Keratinocyte (primary cell): ENCODE results near the gene GPR137. TPM values are rescaled to one million over a fixed set of nuclear protein-coding genes. Genes with fewer than 3 reads are reported as not detected.

Experiments used
- DNase-seq: peaks from one replicate; pipeline ENCODE4 v3.0.0-alpha.2; 2011; ENCODE audit warnings: low read depth, missing footprints, low spot score
- FAIRE-seq: peaks from 2 replicates; lab custom pipeline; 2011; peaks lifted over from hg19 to GRCh38; lab: Jason Lieb, UNC
- H2AFZ ChIP-seq: 2 replicates; pipeline ENCODE4 v1.6.0; 2012; ENCODE audit warnings: low read length, control low read depth, inconsistent platforms; ENCODE audit not compliant: control insufficient read depth
- H3K27ac ChIP-seq: 2 replicates; pipeline ENCODE4 v1.5.1; 2011; ENCODE audit warnings: low read length; ENCODE audit not compliant: control insufficient read depth, insufficient read depth
- H3K27me3 ChIP-seq: 3 replicates; pipeline ENCODE4 v1.6.0; 2011; ENCODE audit warnings: low read length; ENCODE audit not compliant: control insufficient read depth, insufficient read depth; ENCODE audit errors: extremely low read depth
- H3K36me3 ChIP-seq, 2 experiments: 2 replicates in 1 of 2; 3 replicates in 1 of 2; pipeline ENCODE4 v1.5.1; 2011; ENCODE audit warnings: low read length in 2 of 2, mild to moderate bottlenecking in 1 of 2; ENCODE audit not compliant: control insufficient read depth in 2 of 2, insufficient read depth in 2 of 2; ENCODE audit errors: extremely low read depth in 1 of 2
- H3K4me1 ChIP-seq: 3 replicates; pipeline ENCODE4 v1.5.1; 2011; ENCODE audit warnings: low read length; ENCODE audit not compliant: control insufficient read depth, insufficient read depth; ENCODE audit errors: extremely low read depth
- H3K4me2 ChIP-seq: 3 replicates; pipeline ENCODE4 v1.6.0; 2011; ENCODE audit warnings: low read depth, low read length; ENCODE audit not compliant: control insufficient read depth, insufficient read depth; ENCODE audit errors: extremely low read depth
- H3K4me3 ChIP-seq, 3 experiments: fragments of 200-600 bp in 1 of 3; sonication (generic) in 1 of 3; 2 replicates in 2 of 3; 3 replicates in 1 of 3; pipeline ENCODE4 v1.5.1; 2011 to 2016; ENCODE audit warnings: low read length in 3 of 3, mild to moderate bottlenecking in 3 of 3, control low read depth in 2 of 3, inconsistent platforms in 1 of 3, low read depth in 1 of 3, mixed read lengths in 1 of 3, mixed run types in 1 of 3, moderate library complexity in 1 of 3; ENCODE audit not compliant: control insufficient read depth in 2 of 3, insufficient read depth in 2 of 3; ENCODE audit errors: extremely low read depth in 1 of 3
- H3K79me2 ChIP-seq: 2 replicates; pipeline ENCODE4 v1.6.0; 2012; ENCODE audit warnings: low read length; ENCODE audit not compliant: control insufficient read depth, insufficient read depth
- H3K9ac ChIP-seq: 3 replicates; pipeline ENCODE4 v1.6.0; 2011; ENCODE audit warnings: low read length; ENCODE audit not compliant: control insufficient read depth, insufficient read depth; ENCODE audit errors: extremely low read depth
- H3K9me1 ChIP-seq: 3 replicates; pipeline ENCODE4 v1.6.0; 2011; ENCODE audit warnings: low read length; ENCODE audit not compliant: control insufficient read depth, insufficient read depth; ENCODE audit errors: extremely low read depth
- H3K9me3 ChIP-seq: 2 replicates; pipeline ENCODE4 v1.5.1; 2012; ENCODE audit warnings: low read depth, low read length; ENCODE audit not compliant: control insufficient read depth
- H4K20me1 ChIP-seq: 3 replicates; pipeline ENCODE4 v1.6.0; 2011; ENCODE audit warnings: low read length; ENCODE audit not compliant: control insufficient read depth, insufficient read depth; ENCODE audit errors: extremely low read depth
- EZH2 ChIP-seq: IDR thresholded peaks from one replicate; pipeline ENCODE4 v1.6.1; 2012; ENCODE audit warnings: inconsistent platforms, mild to moderate bottlenecking, low read length, moderate library complexity
- dilution Hi-C: fragments of 300-500 bp; cut with MboI; formaldehyde crosslinking; loops from one replicate; pipeline ENCODE4 v1.7.0; 2020; ENCODE audit warnings: low sequenced_read_pairs; ENCODE audit not compliant: extremely low pct_ligation_motif_present
- polyA plus RNA-seq, 5 experiments: library from polyadenylated mRNA; depleted of rRNA in 3 of 5; stranded (reverse) in 3 of 5; stranded (forward) in 1 of 5; unstranded in 1 of 5; fragments of >200 nt; gene quantifications; 1 replicate in 1 of 5; 2 replicates in 3 of 5; 3 replicates in 1 of 5; pipeline versions ENCODE4 v1.2.1 to v1.2.3, GENCODE V29; 2011 to 2012; ENCODE audit warnings: missing spikeins in 2 of 5, low read depth in 1 of 5, low replicate concordance in 1 of 5
- TF ChIP-seq, protein P1 (sequence below), 3 experiments: IDR thresholded peaks in 1 of 3; conservative IDR thresholded peaks in 1 of 3; optimal IDR thresholded peaks in 1 of 3; 2 replicates in 2 of 3; 3 replicates in 1 of 3; pipeline versions ENCODE3 to v1.5.1; 2011; ENCODE audit warnings: low read length in 3 of 3, mild to moderate bottlenecking in 3 of 3, moderate library complexity in 2 of 3, control low read depth in 1 of 3, inconsistent platforms in 1 of 3; ENCODE audit not compliant: insufficient read depth in 2 of 3; ENCODE audit errors: extremely low read depth in 1 of 3

GPR137 gene
- polyA plus RNA-seq, 1 donor (not counting 4 experiments of a cell fraction or from before 2014, with no cell fraction given), result 6.6 TPM

DNA sequence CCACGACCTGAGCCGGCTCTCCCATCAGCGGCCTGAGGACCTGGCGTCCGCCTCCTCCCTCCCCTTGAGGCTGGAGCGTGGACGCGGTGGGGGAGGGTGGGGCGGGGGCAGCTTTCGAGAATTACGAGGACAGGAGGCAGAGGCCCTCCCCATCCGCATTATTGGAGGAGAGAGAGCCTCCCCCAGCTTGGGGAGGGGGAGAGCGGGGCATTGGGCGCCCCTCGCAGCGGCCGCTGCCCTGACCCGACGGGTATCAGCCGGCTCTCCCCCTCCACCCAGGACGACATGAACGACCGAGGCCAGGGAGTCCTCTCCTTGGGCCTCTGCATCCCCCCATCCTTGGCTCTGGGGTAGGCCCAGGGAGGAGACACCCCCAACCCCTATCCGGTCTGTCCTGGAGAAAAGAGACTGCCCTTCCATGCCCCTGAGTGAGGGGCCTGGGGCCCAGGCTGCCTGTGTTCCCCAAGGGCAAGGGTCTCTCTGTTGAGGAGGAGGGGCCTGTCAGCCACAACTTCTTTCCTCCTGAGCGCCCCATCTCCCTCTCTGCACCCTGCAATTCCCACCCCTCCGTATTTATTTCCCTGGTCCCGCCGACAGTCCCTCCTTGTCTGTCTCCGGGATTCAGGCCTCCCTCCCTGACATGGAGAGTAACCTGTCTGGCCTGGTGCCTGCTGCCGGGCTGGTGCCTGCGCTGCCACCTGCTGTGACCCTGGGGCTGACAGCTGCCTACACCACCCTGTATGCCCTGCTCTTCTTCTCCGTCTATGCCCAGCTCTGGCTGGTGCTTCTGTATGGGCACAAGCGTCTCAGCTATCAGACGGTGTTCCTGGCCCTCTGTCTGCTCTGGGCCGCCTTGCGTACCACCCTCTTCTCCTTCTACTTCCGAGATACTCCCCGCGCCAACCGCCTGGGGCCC is 495 bp downstream of the GPR137 start:
- Histone ChIP-seq H3K27ac (peak overlapping the region; percentile 92), H3K79me2 (peaks cover 11% of the 10 kb centered on the region), H3K4me1 (peaks cover 11% of the 10 kb centered on the region), H3K9ac (peak overlapping the region; percentile 92), H2AFZ (peak overlapping the region; percentile 22), H3K9me1 (no peaks in the 10 kb centered on the region), H3K4me2 (peak overlapping the region; percentile 98), H3K9me3 (no peaks in the 10 kb centered on the region), H3K27me3 (peaks cover 7% of the 10 kb centered on the region), H4K20me1 (no peaks in the 10 kb centered on the region), H3K36me3 (peaks cover 10% of the 10 kb centered on the region in 2 experiments), H3K4me3 (peak overlapping the region; percentile 72 to 92 (median 91))
- TF ChIP-seq EZH2, result no peak
- TF ChIP-seq, protein P1, sequence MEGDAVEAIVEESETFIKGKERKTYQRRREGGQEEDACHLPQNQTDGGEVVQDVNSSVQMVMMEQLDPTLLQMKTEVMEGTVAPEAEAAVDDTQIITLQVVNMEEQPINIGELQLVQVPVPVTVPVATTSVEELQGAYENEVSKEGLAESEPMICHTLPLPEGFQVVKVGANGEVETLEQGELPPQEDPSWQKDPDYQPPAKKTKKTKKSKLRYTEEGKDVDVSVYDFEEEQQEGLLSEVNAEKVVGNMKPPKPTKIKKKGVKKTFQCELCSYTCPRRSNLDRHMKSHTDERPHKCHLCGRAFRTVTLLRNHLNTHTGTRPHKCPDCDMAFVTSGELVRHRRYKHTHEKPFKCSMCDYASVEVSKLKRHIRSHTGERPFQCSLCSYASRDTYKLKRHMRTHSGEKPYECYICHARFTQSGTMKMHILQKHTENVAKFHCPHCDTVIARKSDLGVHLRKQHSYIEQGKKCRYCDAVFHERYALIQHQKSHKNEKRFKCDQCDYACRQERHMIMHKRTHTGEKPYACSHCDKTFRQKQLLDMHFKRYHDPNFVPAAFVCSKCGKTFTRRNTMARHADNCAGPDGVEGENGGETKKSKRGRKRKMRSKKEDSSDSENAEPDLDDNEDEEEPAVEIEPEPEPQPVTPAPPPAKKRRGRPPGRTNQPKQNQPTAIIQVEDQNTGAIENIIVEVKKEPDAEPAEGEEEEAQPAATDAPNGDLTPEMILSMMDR (optimal IDR thresholded peaks at IDR 0.05 in 1 of 3, IDR thresholded peaks at IDR 0.05 in 1 of 3, conservative IDR thresholded peaks at IDR 0.05 in 1 of 3; ENCODE audit: extremely low read depth in 1 of 3, insufficient read depth in 2 of 3, low read length in 3 of 3), result peak; percentile 9 to 60 (median 13)
- FAIRE-seq, result no peak
- dilution Hi-C loops, result no loop called here
- no peak for DNase-seq

DNA sequence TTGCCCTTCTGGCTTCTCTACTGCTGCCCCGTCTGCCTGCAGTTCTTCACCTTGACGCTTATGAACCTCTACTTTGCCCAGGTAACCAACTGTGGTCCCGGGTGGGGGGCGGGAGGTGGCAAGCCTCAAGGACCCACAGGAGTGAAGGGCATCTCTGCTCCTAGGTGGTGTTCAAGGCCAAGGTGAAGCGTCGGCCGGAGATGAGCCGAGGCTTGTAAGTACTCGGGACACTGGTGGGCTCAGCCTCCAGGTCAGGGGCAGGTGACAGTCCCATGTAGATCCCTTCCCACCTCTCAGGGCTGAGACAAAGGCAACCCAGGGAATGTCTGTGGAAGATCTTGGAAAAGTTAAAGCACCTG is 1.1 kb downstream of the GPR137 start:
- no peak overlapping the region for H3K4me3 ChIP-seq

More for the DNA sequence above, 1.1 kb downstream of the GPR137 start:
- DNase-seq (no peak), FAIRE-seq (no peak)
- Histone ChIP-seq H3K79me2 (peaks cover 11% of the 10 kb centered on the region), H3K9ac (no peak overlapping the region), H4K20me1 (no peaks in the 10 kb centered on the region), H2AFZ (no peak overlapping the region), H3K27me3 (peaks cover 13% of the 10 kb centered on the region), H3K36me3 (peaks cover 8 to 10% of the 10 kb centered on the region in 2 experiments), H3K4me1 (peaks cover 11% of the 10 kb centered on the region), H3K9me3 (no peaks in the 10 kb centered on the region), H3K4me2 (peak overlapping the region; percentile 98), H3K9me1 (no peaks in the 10 kb centered on the region), H3K27ac (no peak overlapping the region)
- dilution Hi-C loops, result no loop called here
- no peak for TF ChIP-seq EZH2
- TF ChIP-seq, protein P1 (optimal IDR thresholded peaks at IDR 0.05 in 1 of 3, IDR thresholded peaks at IDR 0.05 in 1 of 3, conservative IDR thresholded peaks at IDR 0.05 in 1 of 3; ENCODE audit: extremely low read depth in 1 of 3, insufficient read depth in 2 of 3, low read length in 3 of 3), result peak in 1 of 3 experiments; percentile 4
